22Rv1 (cell line): Measurements from ENCODE around the gene TMEM212.
"Not testable (repeated sequence)": the region's sequence is repeated elsewhere in the genome, so short reads cannot be mapped to it uniquely, and the experiment has no call there.

Experiments used
- CTCF ChIP-seq: fragments of 450-650 bp; IDR thresholded peaks from 2 replicates; pipeline ENCODE4 v1.5.1; 2017; ENCODE audit warnings: mild to moderate bottlenecking
- ZFX ChIP-seq: fragments of 450-650 bp; IDR thresholded peaks from 2 replicates; pipeline ENCODE4 v1.6.1; 2017; ENCODE audit warnings: antibody characterized with exemption, borderline replicate concordance

GRCh38 chr3:171814662-171815061, 28.5 kb upstream of the TMEM212 start:
- TF ChIP-seq ZFX, CTCF: not testable (repeated sequence)
